Calu3 (cell line): Measurements from ENCODE around the gene SACM1L. TPM values are rescaled to one million over a fixed set of nuclear protein-coding genes. Genes with fewer than 3 reads are reported as not detected.

Experiments used
- BruUV-seq: library from RNA; stranded (reverse); fragments of 400-500 nt; replicated peaks from 2 replicates; lab custom pipeline; 2021; lab: Mats Ljungman, UMichigan
- CTCF ChIA-PET: fragments of 300-600 bp; sonication (Branson Sonifier 250); formaldehyde crosslinking; loops from one replicate; lab custom pipeline; 2022; ENCODE audit warnings: antibody characterized with exemption; lab: Charles Lee
- DNase-seq: peaks from one replicate; pipeline ENCODE4 v3.0.0; 2022
- H3K27ac Mint-ChIP-seq: one replicate; pipeline ENCODE4 v1.8.0; 2022; ENCODE audit warnings: mixed read lengths; ENCODE audit not compliant: unreplicated experiment
- H3K27me3 Mint-ChIP-seq: one replicate; pipeline ENCODE4 v1.8.0; 2022; ENCODE audit warnings: mixed read lengths; ENCODE audit not compliant: unreplicated experiment
- H3K36me3 Mint-ChIP-seq: one replicate; pipeline ENCODE4 v1.8.0; 2022; ENCODE audit warnings: mild to moderate bottlenecking, moderate library complexity, mixed read lengths; ENCODE audit not compliant: insufficient read depth, unreplicated experiment
- H3K4me1 Mint-ChIP-seq: one replicate; pipeline ENCODE4 v1.8.0; 2022; ENCODE audit warnings: mild to moderate bottlenecking, low read depth, mixed read lengths; ENCODE audit not compliant: unreplicated experiment
- H3K4me3 Mint-ChIP-seq: one replicate; pipeline ENCODE4 v1.8.0; 2022; ENCODE audit warnings: mild to moderate bottlenecking, low read depth, moderate library complexity, mixed read lengths; ENCODE audit not compliant: unreplicated experiment
- H3K9me3 Mint-ChIP-seq: one replicate; pipeline ENCODE4 v1.8.0; 2022; ENCODE audit warnings: low read depth, mixed read lengths; ENCODE audit not compliant: unreplicated experiment
- CTCF ChIP-seq: fragments of 200-600 bp; IDR thresholded peaks from one replicate; pipeline ENCODE4 v1.8.0; 2022; ENCODE audit warnings: antibody characterized with exemption; ENCODE audit not compliant: unreplicated experiment
- intact Hi-C: fragments of 100-400 bp; cut with micrococcal nuclease; formaldehyde crosslinking; loops from one replicate; pipeline ENCODE4 v1.10.0; 2022; ENCODE audit not compliant: unreplicated experiment
- total RNA-seq: library from RNA; stranded (reverse); gene quantifications from 2 replicates; pipeline ENCODE4 v1.2.3, GENCODE V29; 2022

The SACM1L gene
- total RNA-seq, 1 experiment from 2014 or later: 40.5 TPM

- H3K36me3 Mint-ChIP-seq: no peaks in the 10 kb centered on the region
- no peaks in the 10 kb centered on the region for H3K4me1 Mint-ChIP-seq
- no peak for TF ChIP-seq CTCF
- H3K27me3 Mint-ChIP-seq: no peaks in the 10 kb centered on the region
- no peak overlapping the region for H3K4me3 Mint-ChIP-seq
- no TSS peak for BruUV-seq
- H3K27ac Mint-ChIP-seq: no peak overlapping the region
- CTCF ChIA-PET: no interaction called here
- no peaks in the 10 kb centered on the region for H3K9me3 Mint-ChIP-seq
- intact Hi-C loops: no loop called here
- DNase-seq: no peak
Observed at GRCh38 chr3:45765266-45765851, 76.2 kb downstream of the SACM1L start.

- no peak for TF ChIP-seq CTCF
- H3K36me3 Mint-ChIP-seq: no peaks in the 10 kb centered on the region
- H3K27ac Mint-ChIP-seq: no peak overlapping the region
- no TSS peak for BruUV-seq
- intact Hi-C loops: no loop called here
- no peaks in the 10 kb centered on the region for H3K4me1 Mint-ChIP-seq
- H3K27me3 Mint-ChIP-seq: no peaks in the 10 kb centered on the region
- DNase-seq: no peak
- no peaks in the 10 kb centered on the region for H3K9me3 Mint-ChIP-seq
- H3K4me3 Mint-ChIP-seq: no peak overlapping the region
- CTCF ChIA-PET: no interaction called here
Observed at GRCh38 chr3:45765958-45766357, 76.8 kb downstream of the SACM1L start.

GRCh38 chr3:45771166-45771775 is 82.1 kb downstream of the SACM1L start:
- TF ChIP-seq CTCF: no peak
- BruUV-seq: no TSS peak
- CTCF ChIA-PET: no interaction called here
- intact Hi-C loops: no loop called here
- H3K27ac Mint-ChIP-seq: no peak overlapping the region
- no peaks in the 10 kb centered on the region for H3K36me3 Mint-ChIP-seq
- H3K4me1 Mint-ChIP-seq: peaks cover 12% of the 10 kb centered on the region
- no peaks in the 10 kb centered on the region for H3K9me3 Mint-ChIP-seq
- no peaks in the 10 kb centered on the region for H3K27me3 Mint-ChIP-seq
- no peak for DNase-seq
- no peak overlapping the region for H3K4me3 Mint-ChIP-seq

GRCh38 chr3:45771831-45772230 is 82.6 kb downstream of the SACM1L start:
- Mint-ChIP-seq H3K36me3 (no peaks in the 10 kb centered on the region), H3K4me1 (peaks cover 12% of the 10 kb centered on the region), H3K27ac (no peak overlapping the region), H3K4me3 (no peak overlapping the region), H3K9me3 (no peaks in the 10 kb centered on the region), H3K27me3 (no peaks in the 10 kb centered on the region)
- DNase-seq: no peak
- no TSS peak for BruUV-seq
- CTCF ChIA-PET: no interaction called here
- intact Hi-C loops: no loop called here
- no peak for TF ChIP-seq CTCF
